CD14-positive monocyte (primary cell): ENCODE results near the gene SP6. TPM values are rescaled to one million over a fixed set of nuclear protein-coding genes. Genes with fewer than 3 reads are reported as not detected.
A peak's percentile ranks its signal among the peaks of the same experiment; 100 is the strongest.

Source experiments
- DNase-seq, 3 donors: peaks; one replicate each; pipeline ENCODE4 v3.0.0-alpha.2; 2011 to 2022
- H2AFZ ChIP-seq: 2 replicates; pipeline ENCODE4 v1.6.0; 2012; ENCODE audit warnings: mild to moderate bottlenecking, low read depth, low read length, inconsistent platforms; ENCODE audit not compliant: insufficient read depth, poor library complexity, severe bottlenecking
- H3K27ac ChIP-seq, 2 donors: 1 replicate in 1 of 2; 2 replicates in 1 of 2; pipeline ENCODE4 v1.5.1; 2012 to 2013; ENCODE audit warnings: low read length in 2 of 2, control low read depth in 1 of 2, inconsistent platforms in 1 of 2, low read depth in 1 of 2, mild to moderate bottlenecking in 1 of 2
- H3K27me3 ChIP-seq, 2 donors: one replicate each; pipeline versions ENCODE4 v1.6.0 to v1.6.1; 2011 to 2013; ENCODE audit warnings: low read length in 2 of 2; ENCODE audit not compliant: control insufficient read depth in 2 of 2, insufficient read depth in 2 of 2
- H3K36me3 ChIP-seq, 2 donors: replicated peaks in 1 of 2; 1 replicate in 1 of 2; 2 replicates in 1 of 2; pipeline versions ENCODE4 v1.5.1 to v1.6.1; 2012 to 2013; ENCODE audit warnings: low read length in 2 of 2, control low read depth in 1 of 2, inconsistent platforms in 1 of 2, mild to moderate bottlenecking in 1 of 2; ENCODE audit not compliant: insufficient read depth in 2 of 2, control insufficient read depth in 1 of 2
- H3K4me1 ChIP-seq, 2 donors: 1 replicate in 1 of 2; 2 replicates in 1 of 2; pipeline versions ENCODE4 v1.5.1 to v1.6.1; 2012 to 2013; ENCODE audit warnings: low read length in 2 of 2, control low read depth in 1 of 2, inconsistent platforms in 1 of 2, mild to moderate bottlenecking in 1 of 2, moderate library complexity in 1 of 2; ENCODE audit not compliant: insufficient read depth in 2 of 2, control insufficient read depth in 1 of 2
- H3K4me2 ChIP-seq: replicated peaks from 2 replicates; pipeline ENCODE3; 2012; ENCODE audit warnings: low read length, moderate library complexity, mild to moderate bottlenecking; ENCODE audit not compliant: poor library complexity, severe bottlenecking; ENCODE audit errors: extremely low read depth
- H3K4me3 ChIP-seq, 3 experiments: fragments of 200-600 bp in 1 of 3; sonication (generic) in 1 of 3; replicated peaks in 1 of 3; 1 replicate in 2 of 3; 2 replicates in 1 of 3; pipeline ENCODE4 v1.5.1; 2011 to 2013; ENCODE audit warnings: low read length in 3 of 3, mild to moderate bottlenecking in 3 of 3, control low read depth in 2 of 3, low read depth in 2 of 3, inconsistent platforms in 1 of 3, moderate library complexity in 1 of 3
- H3K79me2 ChIP-seq: 2 replicates; pipeline ENCODE4 v1.6.0; 2012; ENCODE audit warnings: mild to moderate bottlenecking, control low read depth, inconsistent platforms, low read length, moderate library complexity; ENCODE audit not compliant: insufficient read depth
- H3K9ac ChIP-seq: 2 replicates; pipeline ENCODE4 v1.6.0; 2017; ENCODE audit warnings: low read length, mild to moderate bottlenecking; ENCODE audit not compliant: insufficient read depth, poor library complexity, severe bottlenecking
- H3K9me3 ChIP-seq, 2 donors: replicated peaks in 1 of 2; 1 replicate in 1 of 2; 2 replicates in 1 of 2; pipeline versions ENCODE4 v1.5.1 to v1.6.1; 2012 to 2013; ENCODE audit warnings: low read length in 2 of 2, control low read depth in 1 of 2; ENCODE audit not compliant: control insufficient read depth in 1 of 2, insufficient read depth in 1 of 2
- H4K20me1 ChIP-seq: 2 replicates; pipeline ENCODE4 v1.6.0; 2012; ENCODE audit warnings: mild to moderate bottlenecking, low read length, control low read depth, moderate library complexity; ENCODE audit not compliant: insufficient read depth
- H3K27ac Mint-ChIP-seq, 7 donors: one replicate each; pipeline ENCODE4 v1.8.0; 2020; ENCODE audit warnings: mild to moderate bottlenecking in 7 of 7, mixed read lengths in 7 of 7, moderate library complexity in 6 of 7, inconsistent platforms in 2 of 7
- H3K27me3 Mint-ChIP-seq, 3 donors: one replicate each; pipeline ENCODE4 v1.8.0; 2021 to 2022; ENCODE audit warnings: low read depth in 3 of 3, mild to moderate bottlenecking in 3 of 3, mixed read lengths in 3 of 3, moderate library complexity in 3 of 3, inconsistent platforms in 1 of 3
- H3K36me3 Mint-ChIP-seq, 2 donors: one replicate each; pipeline ENCODE4 v1.8.0; 2020; ENCODE audit warnings: mixed read lengths in 2 of 2, inconsistent platforms in 1 of 2, mild to moderate bottlenecking in 1 of 2
- H3K4me1 Mint-ChIP-seq: one replicate; pipeline ENCODE4 v1.8.0; 2020; ENCODE audit warnings: mild to moderate bottlenecking, mixed read lengths
- H3K4me3 Mint-ChIP-seq, 2 donors: one replicate each; pipeline ENCODE4 v1.8.0; 2020; ENCODE audit warnings: mild to moderate bottlenecking in 2 of 2, mixed read lengths in 2 of 2, moderate library complexity in 1 of 2
- H3K9me3 Mint-ChIP-seq, 7 donors: one replicate each; pipeline ENCODE4 v1.8.0; 2020 to 2022; ENCODE audit warnings: mixed read lengths in 7 of 7, mild to moderate bottlenecking in 6 of 7, moderate library complexity in 6 of 7, inconsistent platforms in 2 of 7
- CTCF ChIP-seq: fragments of 200-600 bp; IDR thresholded peaks from one replicate; pipeline ENCODE4 v1.8.0; 2022; ENCODE audit warnings: antibody characterized with exemption, mild to moderate bottlenecking
- WGBS: methylation state at CpG from one replicate; pipeline ENCODE4 v1.1.5; 2013; ENCODE audit warnings: missing lambda C conversion rate; ENCODE audit not compliant: insufficient coverage; 5-methylcytosine and 5-hydroxymethylcytosine counted together
- intact Hi-C, 2 donors: fragments of 100-400 bp; cut with micrococcal nuclease; formaldehyde crosslinking; loops; one replicate each; pipeline versions ENCODE4 v1.15.0 to v1.15.1; 2023
- polyA plus RNA-seq, 3 donors: library from polyadenylated mRNA; depleted of rRNA in 1 of 3; unstranded in 2 of 3; stranded (reverse) in 1 of 3; fragments of 300-500 nt in 2 of 3; fragments of >200 nt in 1 of 3; fragmentation: Illumina TruSeq in 2 of 3; gene quantifications; 1 replicate in 2 of 3; 2 replicates in 1 of 3; pipeline ENCODE4 v1.2.3, GENCODE V29; 2012 to 2021

The SP6 gene
- polyA plus RNA-seq, 3 donors, result 0.06 TPM; not detected in 2

GRCh38 chr17:47806913-47807255 lies 44.1 kb downstream of the SP6 start:
- Histone ChIP-seq H3K9me3 (no peaks in the 10 kb centered on the region), H3K27ac (no peak overlapping the region), H3K4me1 (no peaks in the 10 kb centered on the region), H3K9ac (no peak overlapping the region), H2AFZ (no peak overlapping the region), H3K36me3 (peaks cover 46 to 51% of the 10 kb centered on the region in 2 donors), H3K4me2 (no peak overlapping the region), H3K79me2 (no peaks in the 10 kb centered on the region), H3K27me3 (no peaks in the 10 kb centered on the region), H3K4me3 (no peak overlapping the region), H4K20me1 (no peaks in the 10 kb centered on the region)
- peaks cover 50 to 51% of the 10 kb centered on the region in 2 donors for H3K36me3 Mint-ChIP-seq
- H3K27me3 Mint-ChIP-seq, result peaks cover 0 to 8% (median 4%) of the 10 kb centered on the region in 3 donors
- no peak for DNase-seq
- no peaks in the 10 kb centered on the region for H3K9me3 Mint-ChIP-seq
- intact Hi-C loops, result no loop called here
- no peaks in the 10 kb centered on the region for H3K4me1 Mint-ChIP-seq
- TF ChIP-seq CTCF, result no peak
- WGBS, result 94% methylated on average over 9 of the region's 9 CpGs
- H3K27ac Mint-ChIP-seq, result peak overlapping the region in 1 of 7 donors; percentile 13
- H3K4me3 Mint-ChIP-seq, result no peak overlapping the region

GRCh38 chr17:47806026-47806912 lies 44.7 kb downstream of the SP6 start:
- H2AFZ ChIP-seq, result no peak overlapping the region
- Mint-ChIP-seq H3K4me1 (no peaks in the 10 kb centered on the region), H3K9me3 (no peaks in the 10 kb centered on the region), H3K36me3 (peaks cover 44 to 48% of the 10 kb centered on the region in 2 donors), H3K4me3 (no peak overlapping the region), H3K27ac (no peak overlapping the region), H3K27me3 (peaks cover 3 to 11% (median 4%) of the 10 kb centered on the region in 3 donors)
- intact Hi-C loops, result no loop called here
- H3K4me1 ChIP-seq, result no peaks in the 10 kb centered on the region
- no peak overlapping the region for H3K4me2 ChIP-seq
- no peaks in the 10 kb centered on the region for H4K20me1 ChIP-seq
- no peaks in the 10 kb centered on the region for H3K79me2 ChIP-seq
- no peak for DNase-seq
- H3K9ac ChIP-seq, result no peak overlapping the region
- no peak overlapping the region for H3K27ac ChIP-seq
- no peak overlapping the region for H3K4me3 ChIP-seq
- no peaks in the 10 kb centered on the region for H3K9me3 ChIP-seq
- WGBS, result 76% methylated on average over 7 of the region's 16 CpGs
- TF ChIP-seq CTCF, result no peak
- no peaks in the 10 kb centered on the region for H3K27me3 ChIP-seq
- H3K36me3 ChIP-seq, result peaks cover 40 to 45% of the 10 kb centered on the region in 2 donors
